Stomach (tissue), 19 donors: ENCODE results near the gene IL4R. TPM values are rescaled to one million over a fixed set of nuclear protein-coding genes. Genes with fewer than 3 reads are reported as not detected.
A peak's percentile ranks its signal among the peaks of the same experiment; 100 is the strongest.

Source experiments
- DNase-seq, 2 donors: peaks; one replicate each; pipeline versions ENCODE4 v3.0.0 to v3.0.0-alpha.2; 2013 to 2019
- H3K27ac ChIP-seq, 5 donors: fragments of 200-600 bp in 4 of 5; sonication (generic) in 4 of 5; one replicate each; pipeline ENCODE4 v1.5.1; 2013 to 2019; ENCODE audit warnings: mild to moderate bottlenecking in 1 of 5, moderate library complexity in 1 of 5
- H3K27me3 ChIP-seq, 3 donors: fragments of 200-600 bp; sonication (generic); one replicate each; pipeline ENCODE4 v1.5.1; 2017 to 2019; ENCODE audit warnings: mixed run types in 1 of 3
- H3K36me3 ChIP-seq, 4 donors: fragments of 200-600 bp; sonication (generic); 1 replicate in 3 of 4; 2 replicates in 1 of 4; pipeline ENCODE4 v1.5.1; 2016 to 2019
- H3K4me1 ChIP-seq, 4 donors: fragments of 200-600 bp; sonication (generic); one replicate each; pipeline ENCODE4 v1.5.1; 2016 to 2019
- H3K4me3 ChIP-seq, 4 donors: fragments of 200-600 bp; sonication (generic) in 3 of 4; one replicate each; pipeline ENCODE4 v1.5.1; 2016 to 2019; ENCODE audit warnings: mild to moderate bottlenecking in 1 of 4
- H3K9me3 ChIP-seq, 4 donors: fragments of 200-600 bp; sonication (generic); one replicate each; pipeline ENCODE4 v1.5.1; 2016 to 2019
- CTCF ChIP-seq, 7 experiments: fragments of 450-650 bp in 4 of 7; fragments of 200-600 bp in 3 of 7; sonication (generic) in 3 of 7; IDR thresholded peaks; one replicate each; pipeline ENCODE4 v1.5.1; 2016 to 2019; ENCODE audit warnings: antibody characterized with exemption in 7 of 7, control low read depth in 2 of 7, mild to moderate bottlenecking in 1 of 7
- EP300 ChIP-seq: sonication (generic); formaldehyde crosslinking; IDR thresholded peaks from one replicate; pipeline ENCODE4 v1.6.1; 2017; ENCODE audit warnings: antibody characterized with exemption
- POLR2A ChIP-seq, 4 donors: fragments of 450-650 bp; IDR thresholded peaks; one replicate each; pipeline ENCODE4 v1.6.1; 2016; ENCODE audit warnings: antibody characterized with exemption in 4 of 4, control low read depth in 2 of 4, mild to moderate bottlenecking in 1 of 4, moderate library complexity in 1 of 4
- POLR2AphosphoS5 ChIP-seq, 3 donors: sonication (generic); formaldehyde crosslinking; IDR thresholded peaks; one replicate each; pipeline ENCODE4 v1.6.1; 2016; ENCODE audit warnings: antibody characterized with exemption in 3 of 3
- WGBS, 5 donors: extraction: QIAGEN DNeasy Blood & Tissue Kit in 3 of 5; methylation state at CpG; one replicate each; pipeline versions ENCODE4 v1.1.5 to v1.1.7; 2013 to 2018; 5-methylcytosine and 5-hydroxymethylcytosine counted together
- intact Hi-C: fragments of 100-400 bp; cut with DNase I; formaldehyde crosslinking; loops from one replicate; pipeline ENCODE4 v1.15.1; 2023; ENCODE audit warnings: low total_unique reads
- long read RNA-seq, 10 donors: transcript quantifications; one replicate each; lab custom pipeline, GENCODE V29; 2026
- polyA plus RNA-seq, 3 donors: library from polyadenylated mRNA; stranded (reverse); fragments of 200-250 nt; gene quantifications; one replicate each; pipeline ENCODE4 v1.2.3, GENCODE V29; 2013
- total RNA-seq, 5 donors: library from RNA; depleted of rRNA; stranded (reverse); fragments of >200 nt; gene quantifications; one replicate each; pipeline versions ENCODE4 v1.1.0 to v1.2.3, GENCODE V29; 2014 to 2016
- donor health status: healthy with polysubstance abuse.
- donor health status: Bipolar disorder and iron deficiency.
- donor health status: healthy.

IL4R gene
- total RNA-seq (100 to 1,000 TPM in 2 of 5 donors, 10 to 100 TPM in 3; 23.9 to 120 (median 55.2) TPM), polyA plus RNA-seq (10 to 100 TPM; 17.4 to 55.8 (median 18.9) TPM)
- long read RNA-seq, donor 1, partial matches to known transcripts, result 9 of 11 reads
- long read RNA-seq, donor 1, other reads (novel, unspliced or antisense), result 0 of 11 reads
- long read RNA-seq, donor 2, result 0 reads
- long read RNA-seq, donor 3, result 0 reads
- long read RNA-seq, donor 4, result 0 reads
- long read RNA-seq, donor 5, partial matches to known transcripts, result 0 of 1 reads
- long read RNA-seq, donor 5, other reads (novel, unspliced or antisense), result 0 of 1 reads
- long read RNA-seq, donor 6, partial matches to known transcripts, result 0 of 2 reads
- long read RNA-seq, donor 6, other reads (novel, unspliced or antisense), result 0 of 2 reads
- long read RNA-seq, donor 7, partial matches to known transcripts, result 0 of 2 reads
- long read RNA-seq, donor 7, other reads (novel, unspliced or antisense), result 0 of 2 reads
- long read RNA-seq, donor 8, partial matches to known transcripts, result 0 of 1 reads
- long read RNA-seq, donor 8, other reads (novel, unspliced or antisense), result 0 of 1 reads
- long read RNA-seq, donor 9, partial matches to known transcripts, result 0 of 2 reads
- long read RNA-seq, donor 9, other reads (novel, unspliced or antisense), result 0 of 2 reads
- long read RNA-seq, donor 10, result 0 reads

GRCh38 chr16:27313422-27314160, at the start of gene IL4R:
IL4R (plus strand) TSS chr16:27313974; CDS start chr16:27340204, 26,230 bp downstream.
- TF ChIP-seq EP300, result no peak
- peak; percentile 73 to 82 (median 81) for TF ChIP-seq POLR2AphosphoS5 (IDR thresholded peaks at IDR 0.05)
- TF ChIP-seq POLR2A (IDR thresholded peaks at IDR 0.05), result peak in 1 of 4 donors; percentile 26
- peak in 1 of 7 experiments; percentile 14 for TF ChIP-seq CTCF (IDR thresholded peaks at IDR 0.05)
- H3K4me3 ChIP-seq, result peak within 1 kb of the TSS; percentile 71 to 98 (median 86)
- peak; percentile 77 to 83 for DNase-seq
- peaks cover 36 to 51% (median 47%) of the 10 kb centered on the region in 4 donors for H3K4me1 ChIP-seq
- no peaks in the 10 kb centered on the region for H3K9me3 ChIP-seq
- intact Hi-C loops, result loop anchor here (10.0 kb wide), 1 partner anchor 51 kb away; no protein-coding TSS in a partner anchor
- H3K27me3 ChIP-seq, result no peaks in the 10 kb centered on the region
- WGBS, 5 donors, result 0 to 1% (median 0%) methylated on average over 20 to 85 of the region's 85 CpGs
- H3K27ac ChIP-seq, result peak within 1 kb of the TSS; percentile 93 to 100 (median 100)
- no peaks in the 10 kb centered on the region for H3K36me3 ChIP-seq

- 68 to 77% (median 75%) methylated on average over 6 of the region's 6 CpGs for WGBS, 5 donors
- Histone ChIP-seq H3K4me1 (peaks cover 2 to 55% (median 22%) of the 10 kb centered on the region in 4 donors), H3K27ac (peak overlapping the region in 1 of 5 donors; percentile 22), H3K9me3 (no peaks in the 10 kb centered on the region), H3K27me3 (no peaks in the 10 kb centered on the region), H3K36me3 (no peaks in the 10 kb centered on the region), H3K4me3 (no peak overlapping the region)
- no peak for DNase-seq
- intact Hi-C loops, result no loop called here
- TF ChIP-seq CTCF (IDR thresholded peaks at IDR 0.05) (no peak), POLR2A (IDR thresholded peaks at IDR 0.05) (no peak), EP300 (no peak), POLR2AphosphoS5 (IDR thresholded peaks at IDR 0.05) (peak in 1 of 3 donors; percentile 25)
Observed at GRCh38 chr16:27264151-27264550, 49.6 kb upstream of the IL4R start.

- DNase-seq, result no peak
- TF ChIP-seq EP300, result no peak
- TF ChIP-seq POLR2A (IDR thresholded peaks at IDR 0.05), result no peak
- TF ChIP-seq CTCF (IDR thresholded peaks at IDR 0.05), result no peak
- no peak for TF ChIP-seq POLR2AphosphoS5 (IDR thresholded peaks at IDR 0.05)
- intact Hi-C loops, result no loop called here
- WGBS, 5 donors, result 92 to 100% (median 98%) methylated on average over 1 of the region's 1 CpG
- no peaks in the 10 kb centered on the region for H3K27me3 ChIP-seq
- no peak overlapping the region for H3K4me3 ChIP-seq
- H3K9me3 ChIP-seq, result no peaks in the 10 kb centered on the region
- no peaks in the 10 kb centered on the region for H3K36me3 ChIP-seq
- no peak overlapping the region for H3K27ac ChIP-seq
- H3K4me1 ChIP-seq, result peaks cover 7 to 51% (median 22%) of the 10 kb centered on the region in 4 donors
Observed at GRCh38 chr16:27265982-27266381, 47.8 kb upstream of the IL4R start.
